NCI-H526 (cell line): ENCODE measurements around the gene AIFM2.
"Not testable (repeated sequence)": the region's sequence is repeated elsewhere in the genome, so short reads cannot be mapped to it uniquely, and the experiment has no call there.

Experiments
- DNase-seq, 2 experiments: peaks; one replicate each; lab custom pipeline; 2025; lab: John Stamatoyannopoulos, UW

Gene AIFM2

DNA sequence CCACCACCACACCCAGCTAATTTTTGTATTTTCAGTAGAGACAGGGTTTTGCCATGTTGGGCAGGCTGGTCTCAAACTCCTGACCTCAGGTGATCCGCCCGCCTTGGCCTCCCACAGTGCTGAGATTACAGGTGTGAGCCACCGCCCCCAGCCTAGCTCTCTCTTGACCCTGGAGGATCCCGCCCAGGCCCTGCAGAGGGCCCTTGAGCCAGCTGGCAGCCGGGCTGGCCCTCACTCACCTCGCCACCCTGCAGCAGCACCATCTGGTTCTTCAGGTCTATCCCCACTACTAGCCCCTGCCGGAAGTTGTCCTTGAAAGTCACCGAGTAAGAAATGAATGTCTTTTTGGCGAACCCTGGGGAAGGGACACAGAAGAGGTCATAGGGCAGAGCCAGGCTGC, 9.5 kb downstream of the AIFM2 start:
- not testable (repeated sequence) for DNase-seq

DNA sequence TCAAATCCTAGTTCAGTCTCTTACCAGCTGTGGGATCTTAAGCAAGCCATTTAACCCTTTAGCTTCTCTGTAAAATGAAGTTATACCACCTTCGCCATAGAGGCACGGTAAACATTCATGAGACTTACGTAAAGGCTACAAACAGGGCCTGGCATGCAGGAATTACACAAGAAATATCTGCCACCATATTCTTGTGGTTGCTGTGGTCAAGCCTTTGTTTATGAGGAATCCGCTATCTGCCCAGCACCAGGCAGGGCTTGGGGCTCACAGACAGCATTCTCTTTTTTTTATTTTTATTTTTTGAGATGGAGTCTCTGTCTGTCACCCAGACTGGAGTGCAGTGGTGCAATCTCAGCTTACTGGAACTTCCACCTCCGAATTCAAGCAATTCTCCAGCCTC, 9.9 kb downstream of the AIFM2 start:
- no peak for DNase-seq

DNA sequence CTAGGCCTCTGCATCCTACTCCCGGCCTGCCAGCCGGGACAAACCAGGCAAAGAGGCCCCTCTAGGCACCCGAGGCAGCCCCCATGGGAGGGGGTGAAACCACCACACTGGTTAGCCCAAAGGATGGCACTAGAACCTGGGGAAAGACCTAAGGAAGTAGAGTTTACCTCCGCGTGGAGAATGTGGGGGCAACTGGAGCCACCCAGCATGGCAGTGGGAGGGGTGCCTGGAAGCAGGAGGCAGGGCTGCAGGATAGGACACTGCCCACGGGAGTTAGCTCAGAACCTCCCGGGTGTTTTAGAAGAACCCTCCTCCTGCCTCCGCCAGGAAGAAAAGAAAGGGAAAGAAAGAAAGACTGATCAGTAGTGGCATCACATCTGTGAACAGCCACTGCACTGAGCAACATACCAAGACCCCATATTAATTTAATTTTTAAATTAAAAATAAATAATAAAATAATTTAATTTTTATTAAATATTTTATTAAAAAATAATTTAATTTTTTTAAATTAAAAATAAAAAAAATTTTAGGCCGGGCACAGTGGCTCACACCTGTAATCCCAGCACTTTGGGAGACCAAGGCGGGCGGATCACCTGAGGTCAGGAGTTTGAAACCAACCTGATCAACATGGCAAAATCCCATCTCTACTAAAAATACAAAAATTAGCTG, 11.2 kb downstream of the AIFM2 start:
- no peak for DNase-seq

DNA sequence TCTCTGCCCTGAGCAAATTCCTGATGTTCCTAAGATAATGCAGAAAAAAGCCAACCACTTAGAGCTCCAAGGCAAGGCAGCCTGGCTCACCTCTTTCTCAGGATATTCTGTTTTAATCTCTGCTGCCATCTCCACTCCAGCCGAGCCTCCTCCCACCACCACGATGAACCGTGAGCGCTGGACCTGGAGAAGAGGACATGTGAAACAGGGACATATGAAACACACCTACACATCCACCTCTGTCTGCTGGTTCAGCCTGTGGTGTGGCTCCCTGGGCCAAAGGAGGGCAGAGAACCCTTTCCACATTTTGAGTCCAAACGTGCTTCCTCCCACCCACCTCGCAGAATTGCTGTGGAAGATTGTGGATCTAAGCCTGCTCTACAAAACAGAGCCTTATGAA, 12.2 kb downstream of the AIFM2 start:
- no peak for DNase-seq

DNA sequence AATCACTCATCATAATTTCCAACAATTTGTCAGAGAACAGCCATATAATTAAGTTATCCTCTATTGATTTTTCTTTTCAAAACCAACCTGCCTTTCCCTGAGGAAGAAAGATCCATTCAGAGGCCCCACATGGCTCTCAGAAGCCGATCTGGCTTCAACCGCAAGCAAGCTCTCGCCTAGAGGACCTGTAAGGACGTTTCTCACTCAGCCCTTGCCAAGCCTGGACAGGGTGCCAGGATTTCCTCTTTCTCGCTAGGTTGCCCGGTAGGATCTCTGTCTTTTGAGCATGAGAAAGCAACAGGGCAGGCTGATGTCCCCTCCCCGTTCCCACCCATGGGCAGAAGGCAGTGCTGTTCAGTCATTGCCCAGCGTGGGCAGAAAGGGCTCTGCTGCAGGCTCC, 13.0 kb downstream of the AIFM2 start:
- DNase-seq: no peak

DNA sequence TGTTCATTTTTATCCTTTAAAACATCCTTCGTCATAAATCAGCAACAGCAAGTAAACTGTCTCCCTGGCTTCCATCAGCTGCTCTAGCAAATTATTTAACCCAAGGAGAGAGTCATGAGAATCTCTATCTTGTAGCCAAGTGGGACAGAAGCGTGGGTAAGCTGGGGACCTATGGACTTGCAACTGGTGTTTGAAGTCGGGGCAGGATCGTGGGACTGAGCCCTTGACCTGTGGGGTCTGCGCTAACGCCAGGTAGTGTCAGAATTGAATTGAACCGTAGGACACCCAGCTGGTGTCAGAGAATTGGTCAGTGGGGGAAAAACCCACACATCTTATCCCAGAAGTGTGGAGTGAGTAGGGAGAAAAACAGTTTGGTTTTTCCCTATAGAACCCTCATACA, 13.4 kb downstream of the AIFM2 start:
- no peak for DNase-seq

DNA sequence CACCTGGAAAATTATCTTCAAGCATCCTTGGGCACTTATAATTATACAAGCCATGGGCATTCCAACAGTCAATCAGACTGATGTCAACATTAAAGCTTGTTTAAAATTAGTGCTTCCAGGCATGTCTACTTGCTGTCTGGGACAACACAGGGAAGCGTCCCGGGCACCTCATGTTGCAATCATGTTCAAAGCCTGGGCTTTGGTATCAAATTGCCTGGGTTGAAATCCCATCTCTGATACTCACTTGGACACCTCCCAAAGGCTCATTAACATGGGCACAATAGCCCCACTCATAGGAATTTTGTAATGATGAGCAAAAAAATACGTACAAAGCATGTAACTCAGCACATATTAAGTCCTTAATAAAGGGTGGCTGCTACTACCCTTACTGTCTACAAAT, 14.4 kb downstream of the AIFM2 start:
- DNase-seq: no peak

DNA sequence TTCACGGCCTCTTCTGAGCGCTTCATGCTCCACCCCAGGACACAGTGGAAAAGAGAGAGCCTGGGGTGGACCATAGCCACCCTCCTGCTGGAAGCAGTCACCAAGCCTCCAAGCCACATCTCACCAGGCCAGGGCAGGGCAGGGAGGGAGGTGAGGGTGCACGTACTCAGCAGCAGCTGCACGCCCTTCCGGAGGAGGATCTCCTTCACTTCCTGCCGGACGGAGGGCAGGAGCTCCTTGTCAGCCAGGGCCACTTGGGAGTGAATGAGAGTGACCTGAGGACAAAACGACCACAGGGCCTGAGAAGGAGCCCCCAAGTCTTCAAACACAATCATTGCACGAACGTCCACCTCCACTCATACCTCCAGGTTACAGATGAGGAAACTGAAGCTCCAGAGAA, 15.0 kb downstream of the AIFM2 start:
- no peak for DNase-seq

DNA sequence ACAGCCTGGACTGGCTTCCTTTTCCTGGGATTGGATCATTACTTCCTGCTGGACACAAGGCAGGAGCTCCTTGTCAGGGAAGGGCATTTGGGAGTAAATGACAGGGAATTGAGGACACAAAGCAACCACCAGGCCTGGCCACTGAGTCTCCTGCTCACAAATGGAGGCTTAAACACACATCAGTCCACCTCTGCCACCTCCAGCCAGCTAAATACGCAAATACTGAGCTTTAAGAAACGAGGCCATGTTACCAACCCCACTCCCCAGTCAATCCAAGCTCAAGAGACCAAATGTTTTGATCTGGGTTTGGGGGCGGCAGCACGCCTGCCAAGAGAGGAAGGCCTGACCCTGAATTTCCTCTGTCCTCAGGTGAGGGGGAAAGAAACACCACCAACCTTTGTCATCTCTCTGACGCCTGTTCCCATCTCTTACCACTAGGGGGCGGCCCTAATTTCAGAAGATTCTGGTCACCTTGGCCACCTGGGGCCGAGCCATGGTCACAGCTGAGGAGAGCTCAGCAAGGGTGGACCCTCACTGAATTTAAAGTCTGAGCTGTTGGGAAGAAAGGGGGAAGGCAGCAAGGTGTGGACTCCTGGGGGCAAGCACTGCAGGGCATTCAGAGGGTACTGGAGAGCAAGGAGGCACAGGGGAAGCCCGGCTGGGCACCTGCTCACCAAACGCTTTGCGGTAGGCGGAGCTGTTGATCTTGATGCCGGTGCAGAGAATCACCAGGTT, 16.5 kb downstream of the AIFM2 start:
- DNase-seq: peak in 1 of 2 experiments; percentile 59

DNA sequence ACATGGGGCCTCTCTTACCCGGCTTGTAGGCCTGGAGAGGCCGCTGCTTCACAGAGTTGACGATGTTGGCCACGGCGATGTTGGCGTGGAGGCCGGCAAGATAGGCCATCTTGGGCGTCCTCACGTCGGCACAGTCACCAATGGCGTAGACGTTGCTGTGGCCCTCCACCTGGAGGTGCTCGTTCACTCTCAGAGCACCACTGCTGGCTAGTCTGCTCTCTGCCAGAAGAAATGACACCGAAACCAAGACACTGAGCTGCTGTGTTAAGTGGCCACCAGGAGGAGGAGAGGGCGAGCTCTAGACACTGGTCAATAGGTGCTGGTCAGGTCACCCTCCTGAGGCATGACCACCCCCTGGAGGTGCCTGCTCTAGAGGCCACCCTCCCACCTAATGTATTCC, 17.7 kb downstream of the AIFM2 start:
- no peak for DNase-seq

DNA sequence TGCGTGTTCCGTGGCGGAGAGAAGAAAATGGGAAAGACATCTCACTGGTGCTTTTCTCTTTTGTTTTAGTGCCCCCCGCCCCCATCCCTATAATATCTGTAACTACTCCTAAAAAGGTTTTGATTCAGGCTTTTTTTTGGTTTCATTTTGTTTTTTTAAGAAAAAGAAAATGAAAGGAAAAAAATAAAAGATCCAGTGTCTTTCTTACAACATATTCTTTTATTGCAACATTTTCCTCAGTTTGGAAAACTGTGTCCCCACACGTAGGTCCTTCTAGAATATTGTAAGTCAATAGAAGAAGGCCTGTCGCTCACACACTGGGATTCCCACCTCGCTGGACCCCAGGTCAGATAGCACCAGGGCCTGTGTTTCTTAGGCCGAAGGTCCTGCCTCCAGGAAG, 20.6 kb downstream of the AIFM2 start:
- DNase-seq: no peak

DNA sequence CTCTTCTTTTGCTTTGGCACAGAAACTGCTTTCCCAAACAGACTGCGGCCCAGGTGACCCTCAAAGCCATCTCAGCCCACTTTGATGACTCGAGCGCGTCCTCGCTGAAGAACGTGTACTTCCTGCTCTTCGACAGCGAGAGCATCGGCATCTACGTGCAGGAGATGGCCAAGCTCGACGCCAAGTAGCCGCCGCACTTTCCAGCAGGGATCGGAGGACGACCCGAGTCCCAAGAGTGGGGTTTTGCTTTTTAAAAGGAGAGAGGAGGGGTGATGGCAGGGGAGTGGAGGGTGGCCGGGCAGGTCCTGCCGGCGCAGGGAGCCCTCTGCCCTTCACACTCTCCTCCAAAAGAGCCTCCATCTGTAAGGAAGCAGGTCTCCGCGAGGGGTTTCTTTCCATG, 21.1 kb downstream of the AIFM2 start:
- DNase-seq: no peak

DNA sequence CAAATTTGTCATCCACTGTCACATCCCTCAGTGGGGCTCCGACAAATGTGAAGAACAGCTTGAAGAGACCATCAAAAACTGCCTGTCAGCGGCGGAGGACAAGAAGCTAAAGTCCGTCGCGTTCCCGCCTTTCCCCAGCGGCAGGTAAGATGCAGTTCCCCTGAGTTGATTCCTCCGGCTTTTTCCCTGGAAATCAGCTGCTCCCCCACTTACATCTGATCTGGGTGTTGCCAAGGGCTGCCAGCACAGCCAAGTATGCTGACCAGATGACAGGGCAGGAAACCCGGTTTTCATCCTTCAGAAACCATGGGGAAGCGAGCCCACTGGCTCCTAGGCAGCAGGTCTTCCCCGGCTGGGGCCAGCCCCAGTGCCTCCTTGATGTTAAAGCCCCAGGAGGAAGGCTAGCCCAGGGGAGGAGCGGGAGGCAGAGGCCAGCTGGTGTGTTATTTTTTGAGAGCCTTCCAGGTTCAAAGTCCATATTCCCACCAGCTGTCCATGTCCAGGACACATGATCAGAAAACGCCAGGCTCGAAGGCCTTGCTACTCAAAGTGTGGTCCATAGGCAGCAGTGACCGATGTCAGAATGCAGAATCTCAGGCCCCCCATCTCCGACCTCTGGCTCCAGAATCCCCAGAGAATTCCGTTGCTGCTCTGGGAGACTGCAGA, 23.4 kb downstream of the AIFM2 start:
- DNase-seq: no peak

DNA sequence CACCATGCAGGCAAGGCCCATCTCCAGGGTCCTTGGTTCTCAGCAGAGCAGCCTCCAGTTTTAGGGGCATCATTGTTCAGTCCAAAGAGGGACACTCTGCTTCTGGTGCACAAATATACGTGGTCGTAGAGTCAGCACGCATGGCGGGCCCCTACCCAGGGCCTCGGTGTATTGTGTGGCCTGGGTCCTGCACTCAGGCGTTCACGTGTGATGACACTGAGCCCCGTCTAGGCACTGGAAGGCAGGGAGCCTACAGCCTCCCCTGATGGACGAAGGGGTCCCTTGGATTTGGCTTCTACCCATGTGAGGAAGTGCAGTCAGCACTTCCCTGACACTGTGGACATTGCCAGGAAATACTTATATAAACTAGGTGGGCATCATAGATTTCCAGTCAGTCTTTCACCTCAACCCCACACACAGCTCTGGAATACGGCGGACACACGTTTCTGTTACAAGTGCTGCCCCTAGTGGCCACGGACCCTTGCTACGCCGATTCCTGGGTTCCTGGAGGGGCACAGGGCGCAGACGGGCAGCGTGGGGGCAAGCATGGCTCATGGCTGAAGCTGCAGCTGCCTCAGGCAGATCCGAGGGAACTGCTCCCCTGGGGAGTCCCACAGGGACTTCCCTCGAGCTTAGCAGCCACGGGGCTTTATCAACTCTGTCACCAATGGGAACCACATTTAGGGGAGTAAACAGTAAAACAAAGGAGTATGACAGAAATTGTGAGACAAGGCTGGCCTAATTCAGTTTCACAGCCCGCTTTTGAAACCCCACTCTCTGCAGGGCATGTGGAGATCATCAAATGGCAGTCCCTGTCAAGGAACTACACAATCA, 25.4 kb downstream of the AIFM2 start:
- DNase-seq: peak in 1 of 2 experiments; percentile 20

DNA sequence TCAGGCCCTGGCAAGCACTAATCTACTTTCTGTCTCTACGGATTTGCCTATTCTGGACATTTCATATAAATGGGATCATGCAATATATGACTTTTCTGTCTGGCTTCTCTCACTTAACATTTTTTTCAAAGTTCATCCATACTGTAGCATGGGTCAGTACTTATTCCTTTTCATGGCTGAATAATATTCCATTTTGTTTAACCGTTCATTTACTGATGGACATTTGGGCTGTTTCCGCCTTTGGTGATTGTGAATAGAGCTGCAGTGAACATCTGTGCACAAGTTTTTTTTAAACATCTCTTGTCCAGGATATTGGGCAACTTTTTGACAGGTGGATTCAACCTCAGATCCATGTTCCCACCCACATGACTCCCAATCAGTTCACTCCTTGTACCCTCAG, 31.0 kb downstream of the AIFM2 start:
- no peak for DNase-seq

DNA sequence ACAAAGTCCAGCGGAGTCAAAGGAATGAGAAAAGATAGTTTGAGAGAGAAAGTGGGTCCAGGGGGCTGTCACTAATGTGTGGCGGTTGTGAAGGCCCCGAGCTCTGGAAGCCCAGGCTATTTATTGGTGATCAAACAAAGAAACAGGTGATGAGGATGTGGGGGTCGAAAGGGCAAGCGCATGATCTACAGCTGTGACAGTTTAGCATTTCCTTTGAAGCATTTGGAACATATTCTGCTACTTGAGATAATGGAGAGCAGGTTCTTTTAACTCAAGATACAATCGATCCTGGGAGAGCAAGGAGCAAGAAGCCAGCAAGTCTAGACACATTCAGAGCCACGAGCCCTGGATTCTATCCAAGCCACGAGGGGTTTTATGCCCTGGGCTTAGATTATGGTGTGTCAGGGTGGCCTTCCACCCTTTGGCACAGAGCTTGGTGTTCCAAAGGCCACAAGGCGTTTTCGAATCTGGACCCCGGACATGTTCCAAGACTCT, 31.5 kb downstream of the AIFM2 start:
- DNase-seq: not testable (repeated sequence)

DNA sequence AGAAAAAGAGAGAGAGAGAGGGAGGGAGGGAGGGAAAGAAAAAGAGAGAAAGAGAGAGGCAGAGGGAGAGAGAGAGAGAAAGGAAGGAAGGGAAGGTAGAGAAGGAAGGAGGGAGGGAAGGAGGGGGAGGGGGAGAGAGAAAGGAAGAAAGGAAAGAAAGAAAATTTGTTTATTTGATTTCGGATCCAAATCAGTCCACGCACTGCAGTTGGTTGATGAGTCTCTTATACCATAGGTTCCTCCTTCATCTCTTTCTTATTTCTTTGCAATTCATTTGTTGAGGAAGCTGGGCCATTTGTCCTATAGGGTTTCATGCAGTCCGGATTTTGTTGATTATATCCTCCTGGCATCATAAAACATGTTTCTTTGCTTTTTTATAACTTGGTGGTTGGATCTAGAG, 34.4 kb downstream of the AIFM2 start:
- no peak for DNase-seq

DNA sequence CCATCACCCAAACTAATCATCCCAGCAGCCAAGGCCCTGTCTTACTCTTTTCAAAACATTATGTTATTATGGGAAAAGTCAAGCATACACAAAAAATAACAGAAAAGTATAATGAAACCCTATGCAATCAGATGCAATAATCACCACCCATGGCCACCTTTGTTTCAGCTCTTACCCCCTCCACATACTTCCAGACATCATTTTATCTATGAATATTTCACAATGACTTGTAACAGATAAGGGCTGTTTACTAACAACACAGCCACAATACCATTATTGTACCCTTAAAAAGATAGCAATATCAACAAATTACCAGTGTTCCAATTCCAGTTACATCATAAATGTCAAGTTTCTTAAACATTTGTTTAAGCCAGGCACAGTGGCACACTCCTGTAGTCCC, 35.2 kb downstream of the AIFM2 start:
- DNase-seq: no peak

DNA sequence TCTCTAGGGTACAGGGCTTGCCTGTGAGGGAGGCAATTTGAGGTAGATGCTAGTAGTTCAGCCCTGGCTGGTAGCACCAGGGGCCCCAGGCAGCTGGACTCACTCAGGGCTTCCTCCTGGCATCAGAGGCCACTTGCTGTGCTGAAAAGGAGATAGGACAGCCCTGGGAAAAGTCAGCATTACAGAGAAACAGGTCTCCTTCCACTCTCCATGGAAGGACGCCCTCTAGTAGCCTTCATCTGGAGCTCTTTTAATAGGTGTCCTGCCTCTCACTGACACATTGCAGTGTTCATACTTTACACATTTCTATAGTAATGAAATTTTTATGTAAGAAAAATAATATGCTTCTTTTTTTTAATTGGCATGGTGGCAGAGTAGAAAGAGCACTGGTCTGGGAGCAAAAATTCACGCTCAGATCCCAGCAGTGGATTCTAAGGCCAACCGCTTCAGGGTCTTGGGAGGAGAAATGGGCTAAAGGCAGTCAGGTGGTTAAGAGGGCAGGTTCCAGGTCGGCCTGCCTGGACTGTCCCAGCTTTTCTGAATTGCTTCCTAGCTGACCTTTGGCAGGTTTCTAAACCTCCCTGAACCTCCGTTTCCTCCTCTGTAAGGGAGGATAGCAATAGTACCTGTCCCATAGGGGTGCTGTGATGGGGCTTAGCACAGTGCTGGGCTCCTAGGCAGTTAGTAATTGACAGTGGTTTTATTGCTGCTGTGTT, 35.8 kb downstream of the AIFM2 start:
- no peak for DNase-seq

DNA sequence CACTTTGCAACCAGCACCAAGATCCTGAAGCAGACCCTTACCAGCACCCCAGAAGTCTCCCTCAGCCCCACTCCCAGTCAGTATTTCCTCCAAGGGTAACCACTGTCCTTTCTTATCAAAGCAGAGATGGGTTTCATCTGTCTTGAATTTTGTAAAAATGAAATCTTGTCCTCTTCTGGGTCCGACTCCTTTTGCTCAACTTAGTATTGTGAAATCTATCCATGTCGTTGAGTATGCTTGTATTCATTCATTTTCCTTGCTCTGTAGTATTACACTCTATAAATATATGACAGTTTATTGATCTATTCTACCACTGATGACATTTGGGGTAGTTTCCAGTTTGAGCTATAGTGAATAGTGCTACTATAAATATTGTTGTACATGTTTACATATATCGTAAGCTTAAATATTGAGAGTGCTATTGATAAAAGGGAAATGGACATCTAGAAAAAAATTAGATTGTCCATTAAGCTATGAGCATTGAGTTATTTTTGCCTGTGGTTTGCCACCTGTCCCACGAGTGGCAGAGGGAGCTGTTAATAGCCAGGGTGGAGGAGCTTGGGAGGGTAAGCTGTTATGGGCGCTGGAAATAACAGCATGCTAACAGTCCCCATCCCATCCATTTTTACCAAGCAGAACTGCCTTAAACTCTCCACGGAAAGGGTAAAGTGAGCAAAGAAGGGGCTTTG, 36.5 kb downstream of the AIFM2 start:
- DNase-seq: no peak

DNA sequence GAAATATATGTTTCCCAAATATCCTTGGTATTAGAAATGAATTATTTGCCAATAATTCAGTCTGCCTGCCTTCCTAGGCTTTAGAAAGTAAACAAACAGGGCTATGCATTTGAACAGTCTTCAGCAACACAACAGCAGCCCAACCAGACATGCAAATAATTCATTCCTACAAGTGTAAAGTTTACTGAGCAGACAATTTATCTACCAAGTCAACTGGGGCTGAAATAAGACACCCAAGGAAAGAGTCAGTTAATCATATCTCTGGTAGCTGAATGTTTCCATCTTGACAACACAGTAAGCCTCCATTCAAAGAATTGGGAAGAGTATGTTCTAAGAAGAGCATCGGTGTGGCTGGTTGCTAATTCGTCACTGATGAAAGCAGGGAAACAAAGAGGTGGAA, 38.4 kb downstream of the AIFM2 start:
- DNase-seq: peak in 1 of 2 experiments; percentile 37
